NCI-H510A (cell line): ENCODE measurements around the gene LGMN.
"Not testable (repeated sequence)": the region's sequence is repeated elsewhere in the genome, so short reads cannot be mapped to it uniquely, and the experiment has no call there.

ENCODE experiments used
- DNase-seq: peaks from one replicate; lab custom pipeline; 2025; lab: John Stamatoyannopoulos, UW

The LGMN gene

GRCh38 chr14:92694807-92695206 is 53.6 kb downstream of the LGMN start:
- no peak for DNase-seq

GRCh38 chr14:92693998-92694795 is 54.2 kb downstream of the LGMN start:
- peak; percentile 85 for DNase-seq

GRCh38 chr14:92692822-92693226 is 55.6 kb downstream of the LGMN start:
- peak; percentile 89 for DNase-seq

DNA sequence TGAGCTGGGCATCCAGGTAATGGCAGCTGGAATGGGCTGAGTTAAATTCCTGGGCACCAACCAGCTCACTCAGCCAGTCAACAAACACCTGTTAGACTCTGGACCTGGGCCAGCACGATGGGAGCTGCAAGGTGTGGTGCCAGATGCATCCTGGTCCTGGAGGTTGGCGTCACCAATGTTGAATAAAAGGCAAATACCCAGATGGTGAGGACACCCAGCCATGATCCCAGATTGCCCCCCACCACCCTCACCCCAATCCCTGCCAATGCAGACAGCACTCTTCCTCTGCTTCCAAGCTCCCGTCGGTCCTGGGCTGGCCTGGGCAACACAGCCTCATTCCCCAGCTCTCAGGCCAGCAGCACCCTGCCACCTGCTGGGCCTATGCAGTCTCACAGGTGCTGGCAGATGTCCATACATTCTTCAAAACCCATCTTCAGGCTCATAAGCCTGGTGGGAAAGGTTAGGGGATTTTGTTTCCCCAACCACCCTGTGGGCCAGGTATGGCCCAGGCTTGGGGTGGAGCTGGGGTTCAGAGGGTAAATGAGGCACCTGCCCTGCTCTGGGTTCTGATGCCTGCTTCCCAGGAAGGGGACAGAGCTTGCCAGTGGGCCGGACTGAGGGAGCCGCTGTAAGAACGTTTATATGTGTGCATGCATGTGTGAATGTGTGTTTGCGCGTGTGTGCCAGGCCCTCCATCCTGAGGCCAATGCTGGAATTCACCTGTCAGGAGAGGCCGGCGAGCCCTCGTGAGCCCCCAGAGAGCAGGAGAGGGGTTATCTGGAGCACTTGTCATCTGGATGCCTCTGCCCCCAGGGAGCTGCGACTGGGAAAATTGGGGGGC is 58.0 kb downstream of the LGMN start:
- peak; percentile 52 for DNase-seq

DNA sequence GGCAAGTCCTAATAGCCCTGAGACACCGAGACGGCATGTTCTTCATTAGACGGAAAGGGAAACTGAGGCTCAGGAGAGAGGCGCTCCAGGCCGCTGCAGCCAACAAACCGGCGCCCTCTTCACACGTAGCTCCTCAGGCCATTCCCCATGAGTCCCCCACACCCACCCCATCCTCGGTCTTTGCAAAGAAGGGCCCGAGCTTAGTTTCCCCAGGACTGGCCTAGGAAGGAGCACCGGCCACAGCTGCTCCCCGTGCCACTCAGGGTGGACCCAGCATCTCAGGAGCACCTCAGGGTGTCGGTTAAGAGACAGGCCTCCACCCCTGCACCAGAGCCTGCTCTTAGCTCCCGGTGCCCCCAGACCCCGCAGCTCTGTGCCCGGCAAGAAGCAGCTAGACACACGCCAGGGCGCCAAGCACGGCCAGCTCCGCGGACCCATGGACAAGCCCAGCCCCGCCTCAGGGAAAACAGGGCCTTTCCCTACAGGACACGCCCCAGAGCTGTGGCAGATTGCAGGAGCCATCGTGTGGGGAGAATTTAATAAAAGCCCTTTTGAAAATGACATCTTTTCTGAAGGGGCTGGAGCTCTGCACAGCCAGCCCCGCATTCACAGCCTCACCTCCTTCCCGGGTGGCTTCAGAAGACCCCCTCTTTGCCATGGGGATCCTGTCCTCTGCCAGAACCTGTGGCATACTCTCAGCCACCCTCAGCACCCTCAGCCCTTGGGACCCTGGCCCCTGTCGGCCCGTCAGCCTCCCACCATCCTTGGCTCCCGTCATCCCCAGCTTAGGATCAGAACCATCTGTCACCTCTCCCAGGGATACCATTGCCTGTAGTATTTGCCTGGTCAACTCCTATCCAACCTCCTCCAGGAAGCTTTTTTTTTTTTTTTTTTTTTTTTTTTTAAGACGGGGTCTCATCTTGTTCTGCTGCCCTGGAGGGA is 59.7 kb downstream of the LGMN start:
- no peak for DNase-seq

DNA sequence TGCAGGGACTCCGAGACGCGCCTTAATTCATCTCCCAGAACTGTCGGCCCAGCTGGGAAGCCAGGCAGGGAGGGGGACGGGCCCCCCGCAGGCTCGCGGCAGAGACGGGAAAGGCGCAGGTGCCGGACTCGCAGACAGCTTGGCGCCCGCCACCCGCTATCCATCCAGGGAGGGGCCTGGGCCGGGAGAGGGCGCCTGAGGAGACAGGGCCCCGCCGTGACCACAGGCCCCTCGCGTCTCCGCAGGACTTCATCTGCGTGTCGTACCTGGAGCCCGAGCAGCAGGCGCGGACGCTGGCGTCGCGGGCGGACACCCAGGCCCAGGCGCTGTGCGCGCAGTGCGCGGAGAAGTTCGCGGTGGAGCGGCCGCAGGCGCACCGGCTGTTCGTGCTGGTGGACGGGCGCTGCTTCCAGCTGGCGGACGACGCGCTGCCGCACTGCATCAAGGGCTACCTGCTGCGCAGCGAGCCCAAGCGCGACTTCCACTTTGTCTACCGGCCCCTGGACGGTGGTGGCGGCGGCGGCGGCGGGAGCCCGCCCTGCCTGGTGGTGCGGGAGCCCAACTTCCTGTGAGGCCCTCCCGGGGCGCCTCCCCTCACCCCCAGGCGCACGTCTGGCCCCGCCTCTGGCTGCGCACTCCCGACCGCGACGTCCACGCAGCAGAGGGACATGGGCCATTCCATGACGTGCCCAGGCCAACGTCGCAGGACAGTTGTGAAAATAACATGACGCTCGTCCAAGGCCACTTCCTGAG is 60.6 kb downstream of the LGMN start:
- DNase-seq, result peak; percentile 53

DNA sequence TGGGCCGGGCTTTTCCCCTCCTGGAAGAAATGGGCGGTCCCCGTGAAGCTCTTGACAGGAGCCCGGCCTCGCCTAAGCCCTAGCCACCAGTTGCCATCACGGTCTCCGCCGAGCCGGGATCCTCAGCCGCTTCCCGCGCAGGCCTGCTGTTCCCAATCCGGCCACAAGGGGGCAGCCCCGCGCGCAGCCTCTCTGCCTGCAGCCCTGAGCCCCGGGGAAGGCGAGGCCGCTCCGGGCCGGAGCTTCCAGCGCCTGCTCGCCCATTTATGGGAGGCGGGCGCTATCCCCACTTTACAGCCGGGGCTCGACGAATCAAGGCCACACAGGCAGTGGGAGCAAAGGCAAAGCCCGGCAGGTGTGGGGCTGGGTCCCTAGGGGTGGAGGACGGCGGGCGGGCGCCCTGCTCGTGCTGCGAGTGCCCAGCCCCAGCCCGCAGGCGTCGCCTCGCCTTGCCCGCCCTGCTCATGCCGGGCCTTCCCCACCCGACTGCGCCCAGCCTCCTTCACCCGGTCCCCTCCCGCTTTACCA is 61.5 kb downstream of the LGMN start:
- peak; percentile 55 for DNase-seq

GRCh38 chr14:92686411-92686899 is 62.0 kb downstream of the LGMN start:
- DNase-seq, result no peak

GRCh38 chr14:92685784-92686355 is 62.6 kb downstream of the LGMN start:
- DNase-seq, result no peak

GRCh38 chr14:92684801-92685560 is 63.4 kb downstream of the LGMN start:
- DNase-seq, result no peak

- DNase-seq, result no peak
These were observed 65.4 kb downstream of the LGMN start for GRCh38 chr14:92683041-92683440.

DNA sequence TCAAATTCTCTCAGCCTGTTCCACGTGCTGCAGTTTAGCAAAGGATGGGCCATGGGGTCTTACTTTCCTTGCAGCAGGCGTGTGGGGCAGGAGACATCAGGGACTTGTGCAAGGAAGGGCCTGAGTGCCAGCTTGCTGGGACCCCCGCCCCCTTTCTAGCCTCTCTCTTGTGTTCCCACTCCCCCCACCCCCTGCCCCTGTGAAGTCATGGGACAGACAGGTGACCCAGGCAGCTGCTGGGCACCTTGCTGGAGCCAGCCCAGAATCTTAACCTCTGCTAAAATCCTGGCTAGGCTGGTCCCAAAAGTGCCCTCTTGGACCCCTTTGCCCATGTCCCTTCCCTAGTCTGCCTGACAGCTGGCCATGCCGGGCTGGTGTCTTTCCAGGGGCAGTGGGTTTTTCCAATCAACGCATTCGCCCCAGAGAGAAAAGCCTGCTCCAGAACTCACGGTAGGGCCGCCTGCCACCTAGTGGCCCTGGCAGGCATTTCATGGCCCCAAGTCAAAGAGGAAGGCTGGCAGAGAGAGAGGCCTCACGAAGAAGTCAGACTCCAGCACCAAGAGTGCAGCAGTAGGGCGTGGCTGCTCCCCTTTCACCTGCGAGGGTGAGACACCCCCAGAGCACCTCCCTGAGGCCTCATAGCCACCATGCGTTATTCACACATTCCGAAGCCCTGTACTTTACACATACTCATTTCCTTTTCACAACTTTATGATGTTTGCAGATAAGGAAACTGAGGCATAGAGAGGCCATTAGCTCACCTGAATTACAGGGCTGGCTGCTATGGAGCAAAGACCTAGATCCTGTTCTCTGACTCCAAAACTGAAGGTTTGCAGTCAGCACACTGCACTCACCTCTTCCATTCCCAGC is 67.4 kb downstream of the LGMN start:
- peak; percentile 12 for DNase-seq

- DNase-seq, result not testable (repeated sequence)
These were observed 68.1 kb downstream of the LGMN start for GRCh38 chr14:92680330-92680729.

DNA sequence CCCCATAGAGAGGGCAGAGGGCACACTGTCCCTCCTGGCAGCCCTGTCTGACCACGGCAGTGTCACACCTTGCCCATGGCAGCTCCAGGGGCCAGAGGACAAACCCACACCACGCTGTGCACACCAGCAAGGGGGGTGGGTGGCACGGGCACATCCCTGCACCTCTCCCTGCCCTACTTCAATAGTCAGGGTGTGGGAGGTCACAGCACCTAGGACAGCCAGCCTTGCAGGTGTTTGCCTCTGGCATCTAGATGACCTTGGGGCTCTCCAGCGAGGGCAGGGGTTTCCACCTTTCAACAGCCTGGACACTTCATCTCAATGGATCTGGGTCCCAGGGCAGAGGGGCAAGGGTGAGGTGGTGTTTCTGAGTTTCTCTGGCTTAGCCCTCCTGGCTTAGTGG is 69.2 kb downstream of the LGMN start:
- DNase-seq, result no peak

DNA sequence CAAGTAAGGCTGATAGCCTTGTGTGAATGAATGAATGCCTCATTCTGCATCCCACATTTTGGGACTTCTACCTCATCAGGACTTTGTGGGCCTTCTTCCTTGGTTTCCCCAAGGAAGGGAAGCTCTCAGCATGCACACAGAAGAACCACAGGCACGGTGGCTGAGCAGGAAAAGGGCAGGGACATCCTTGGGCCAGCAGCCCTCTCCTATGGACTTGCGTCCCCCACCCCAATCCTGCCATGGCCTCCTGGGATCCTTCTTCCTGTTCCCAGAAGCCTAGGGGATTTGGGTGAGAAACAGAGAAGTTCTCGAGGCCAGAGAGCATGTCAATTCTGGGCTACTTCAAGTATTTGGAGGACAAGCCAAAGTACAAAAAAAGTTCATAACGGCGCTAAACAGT is 69.7 kb downstream of the LGMN start:
- no peak for DNase-seq

- DNase-seq, result no peak
These were observed 70.5 kb downstream of the LGMN start for GRCh38 chr14:92677955-92678354.

- no peak for DNase-seq
These were observed 71.2 kb downstream of the LGMN start for GRCh38 chr14:92677087-92677668.

- DNase-seq, result no peak
These were observed 71.9 kb downstream of the LGMN start for GRCh38 chr14:92676403-92677086.
